Measurements from ENCODE around the gene ZC2HC1C. TPM values are rescaled to one million over a fixed set of nuclear protein-coding genes. Genes with fewer than 3 reads are reported as not detected.

Gene ZC2HC1C
- total RNA-seq, 1 experiment from 2014 or later: 5.2 TPM

DNA sequence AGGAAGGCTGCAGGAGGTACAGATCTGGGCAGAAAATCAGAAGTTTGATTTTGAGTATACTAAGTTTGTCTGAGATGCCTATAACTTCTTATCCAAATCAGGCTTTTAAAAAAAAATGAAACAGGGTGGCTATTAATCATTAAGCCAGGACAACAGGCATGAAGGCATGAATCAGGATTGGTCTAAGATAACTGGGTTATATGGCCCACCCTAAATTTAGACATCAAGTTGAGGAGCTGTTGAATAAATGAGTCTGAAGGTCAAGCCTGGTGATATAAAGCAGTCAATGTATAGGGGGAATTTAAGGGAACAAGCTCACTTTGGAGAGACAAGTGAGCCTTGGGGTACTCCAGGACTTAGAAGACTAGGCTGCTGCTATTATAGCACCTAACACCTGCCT, 28.8 kb downstream of the ZC2HC1C start:
- intact Hi-C loops (cut with micrococcal nuclease; ENCODE audit: unreplicated experiment): no loop called here
- TF ChIP-seq CTCF (IDR thresholded peaks at IDR 0.05) (no peak), TCF7L2 (IDR thresholded peaks at IDR 0.05; ENCODE audit: low read depth, low read length) (no peak), POLR2AphosphoS5 (IDR thresholded peaks at IDR 0.05; ENCODE audit: low read depth, low read length) (no peak), SIN3A (IDR thresholded peaks at IDR 0.05; ENCODE audit: borderline replicate concordance, insufficient read depth, low read depth, low read length) (no peak)
- TF ChIP-seq, protein P1, sequence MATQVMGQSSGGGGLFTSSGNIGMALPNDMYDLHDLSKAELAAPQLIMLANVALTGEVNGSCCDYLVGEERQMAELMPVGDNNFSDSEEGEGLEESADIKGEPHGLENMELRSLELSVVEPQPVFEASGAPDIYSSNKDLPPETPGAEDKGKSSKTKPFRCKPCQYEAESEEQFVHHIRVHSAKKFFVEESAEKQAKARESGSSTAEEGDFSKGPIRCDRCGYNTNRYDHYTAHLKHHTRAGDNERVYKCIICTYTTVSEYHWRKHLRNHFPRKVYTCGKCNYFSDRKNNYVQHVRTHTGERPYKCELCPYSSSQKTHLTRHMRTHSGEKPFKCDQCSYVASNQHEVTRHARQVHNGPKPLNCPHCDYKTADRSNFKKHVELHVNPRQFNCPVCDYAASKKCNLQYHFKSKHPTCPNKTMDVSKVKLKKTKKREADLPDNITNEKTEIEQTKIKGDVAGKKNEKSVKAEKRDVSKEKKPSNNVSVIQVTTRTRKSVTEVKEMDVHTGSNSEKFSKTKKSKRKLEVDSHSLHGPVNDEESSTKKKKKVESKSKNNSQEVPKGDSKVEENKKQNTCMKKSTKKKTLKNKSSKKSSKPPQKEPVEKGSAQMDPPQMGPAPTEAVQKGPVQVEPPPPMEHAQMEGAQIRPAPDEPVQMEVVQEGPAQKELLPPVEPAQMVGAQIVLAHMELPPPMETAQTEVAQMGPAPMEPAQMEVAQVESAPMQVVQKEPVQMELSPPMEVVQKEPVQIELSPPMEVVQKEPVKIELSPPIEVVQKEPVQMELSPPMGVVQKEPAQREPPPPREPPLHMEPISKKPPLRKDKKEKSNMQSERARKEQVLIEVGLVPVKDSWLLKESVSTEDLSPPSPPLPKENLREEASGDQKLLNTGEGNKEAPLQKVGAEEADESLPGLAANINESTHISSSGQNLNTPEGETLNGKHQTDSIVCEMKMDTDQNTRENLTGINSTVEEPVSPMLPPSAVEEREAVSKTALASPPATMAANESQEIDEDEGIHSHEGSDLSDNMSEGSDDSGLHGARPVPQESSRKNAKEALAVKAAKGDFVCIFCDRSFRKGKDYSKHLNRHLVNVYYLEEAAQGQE (IDR thresholded peaks at IDR 0.05; ENCODE audit: insufficient read depth in 1 of 2, low read depth in 2 of 2, low read length in 1 of 2): no peak
- DNase-seq (ENCODE audit: low read depth, low spot score) (no peak), ATAC-seq (no peak)
- no TSS peak for BruUV-seq (replicated peaks)
- POLR2A ChIA-PET: no interaction called here
- Histone ChIP-seq H3K27ac (ENCODE audit: low read length) (no peak overlapping the region), H3K27me3 (ENCODE audit: control insufficient read depth, insufficient read depth, low read length) (no peaks in the 10 kb centered on the region), H3K4me3 (ENCODE audit: low read depth in 2 of 2, low read length in 2 of 2) (no peak overlapping the region), H3K9me3 (ENCODE audit: control insufficient read depth, insufficient read depth, low read depth, low read length) (no peaks in the 10 kb centered on the region), H3K4me1 (ENCODE audit: control insufficient read depth, insufficient read depth, low read length) (no peaks in the 10 kb centered on the region), H3K36me3 (ENCODE audit: control insufficient read depth, insufficient read depth, low read length) (peaks cover 7% of the 10 kb centered on the region; the same call in 1 of the 2 replicates)
- in situ Hi-C loops (cut with HindIII; ENCODE audit: low pct_unique_long_range_greater_than_20kb, low sequenced_read_pairs): no loop called here
- CTCF ChIA-PET: interaction anchor here (0.6 kb wide), 1 partner anchor 141 kb away, joined by 10 read pairs; no protein-coding TSS in a partner anchor

GRCh38 chr14:75098682-75099081, 29.2 kb downstream of the ZC2HC1C start:
- Histone ChIP-seq H3K27me3 (ENCODE audit: control insufficient read depth, insufficient read depth, low read length) (no peaks in the 10 kb centered on the region), H3K9me3 (ENCODE audit: control insufficient read depth, insufficient read depth, low read depth, low read length) (no peaks in the 10 kb centered on the region), H3K27ac (ENCODE audit: low read length) (no peak overlapping the region), H3K4me1 (ENCODE audit: control insufficient read depth, insufficient read depth, low read length) (no peaks in the 10 kb centered on the region), H3K36me3 (ENCODE audit: control insufficient read depth, insufficient read depth, low read length) (peaks cover 6% of the 10 kb centered on the region; the same call in 1 of the 2 replicates), H3K4me3 (ENCODE audit: low read depth in 2 of 2, low read length in 2 of 2) (no peak overlapping the region)
- DNase-seq (ENCODE audit: low read depth, low spot score) (no peak), ATAC-seq (no peak)
- no TSS peak for BruUV-seq (replicated peaks)
- TF ChIP-seq POLR2AphosphoS5 (IDR thresholded peaks at IDR 0.05; ENCODE audit: low read depth, low read length) (no peak), TCF7L2 (IDR thresholded peaks at IDR 0.05; ENCODE audit: low read depth, low read length) (no peak), CTCF (IDR thresholded peaks at IDR 0.05) (no peak), SIN3A (IDR thresholded peaks at IDR 0.05; ENCODE audit: borderline replicate concordance, insufficient read depth, low read depth, low read length) (no peak)
- TF ChIP-seq, protein P1 (IDR thresholded peaks at IDR 0.05; ENCODE audit: insufficient read depth in 1 of 2, low read depth in 2 of 2, low read length in 1 of 2): no peak
- intact Hi-C loops (cut with micrococcal nuclease; ENCODE audit: unreplicated experiment): no loop called here
- POLR2A ChIA-PET: no interaction called here
- in situ Hi-C loops (cut with HindIII; ENCODE audit: low pct_unique_long_range_greater_than_20kb, low sequenced_read_pairs): no loop called here
- CTCF ChIA-PET: interaction anchor here (0.6 kb wide), 1 partner anchor 141 kb away, joined by 10 read pairs; no protein-coding TSS in a partner anchor

Data from Panc1 (cell line).